ENCODE measurements around the gene OR10T2.
"Not testable (repeated sequence)": the region's sequence is repeated elsewhere in the genome, so short reads cannot be mapped to it uniquely, and the experiment has no call there.

Gene OR10T2

DNA sequence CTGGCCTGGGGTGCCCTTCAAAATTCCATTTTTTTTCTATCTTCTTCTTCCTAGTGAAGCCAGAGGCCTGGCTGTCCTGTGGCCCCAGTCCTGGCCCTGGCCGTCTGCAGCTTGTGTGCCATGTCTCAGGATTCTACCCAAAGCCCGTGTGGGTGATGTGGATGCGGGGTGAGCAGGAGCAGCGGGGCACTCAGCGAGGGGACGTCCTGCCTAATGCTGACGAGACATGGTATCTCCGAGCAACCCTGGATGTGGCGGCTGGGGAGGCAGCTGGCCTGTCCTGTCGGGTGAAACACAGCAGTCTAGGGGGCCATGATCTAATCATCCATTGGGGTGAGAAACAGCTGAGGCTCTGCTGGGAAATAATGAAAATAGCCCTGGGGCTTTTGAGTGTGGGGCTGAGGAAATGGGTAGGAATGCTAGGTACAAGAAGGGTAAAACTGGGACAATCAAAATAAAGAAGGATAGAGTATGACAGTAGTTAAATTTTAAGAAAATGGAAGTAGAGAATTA is 43.4 kb downstream of the OR10T2 start:
- no peak for DNase-seq

DNA sequence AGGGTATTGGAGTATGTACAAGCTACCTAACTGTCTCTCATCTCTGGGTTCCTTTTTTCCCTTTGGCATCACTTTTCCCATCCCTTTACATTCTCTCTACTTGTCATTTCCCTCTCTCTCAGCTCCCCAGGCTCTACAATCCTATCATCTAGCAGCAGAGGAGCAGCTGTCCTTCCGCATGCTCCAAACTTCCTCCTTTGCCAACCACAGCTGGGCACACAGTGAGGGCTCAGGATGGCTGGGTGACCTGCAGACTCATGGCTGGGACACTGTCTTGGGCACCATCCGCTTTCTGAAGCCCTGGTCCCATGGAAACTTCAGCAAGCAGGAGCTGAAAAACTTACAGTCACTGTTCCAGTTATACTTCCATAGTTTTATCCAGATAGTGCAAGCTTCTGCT is 45.0 kb downstream of the OR10T2 start:
- DNase-seq = no peak

DNA sequence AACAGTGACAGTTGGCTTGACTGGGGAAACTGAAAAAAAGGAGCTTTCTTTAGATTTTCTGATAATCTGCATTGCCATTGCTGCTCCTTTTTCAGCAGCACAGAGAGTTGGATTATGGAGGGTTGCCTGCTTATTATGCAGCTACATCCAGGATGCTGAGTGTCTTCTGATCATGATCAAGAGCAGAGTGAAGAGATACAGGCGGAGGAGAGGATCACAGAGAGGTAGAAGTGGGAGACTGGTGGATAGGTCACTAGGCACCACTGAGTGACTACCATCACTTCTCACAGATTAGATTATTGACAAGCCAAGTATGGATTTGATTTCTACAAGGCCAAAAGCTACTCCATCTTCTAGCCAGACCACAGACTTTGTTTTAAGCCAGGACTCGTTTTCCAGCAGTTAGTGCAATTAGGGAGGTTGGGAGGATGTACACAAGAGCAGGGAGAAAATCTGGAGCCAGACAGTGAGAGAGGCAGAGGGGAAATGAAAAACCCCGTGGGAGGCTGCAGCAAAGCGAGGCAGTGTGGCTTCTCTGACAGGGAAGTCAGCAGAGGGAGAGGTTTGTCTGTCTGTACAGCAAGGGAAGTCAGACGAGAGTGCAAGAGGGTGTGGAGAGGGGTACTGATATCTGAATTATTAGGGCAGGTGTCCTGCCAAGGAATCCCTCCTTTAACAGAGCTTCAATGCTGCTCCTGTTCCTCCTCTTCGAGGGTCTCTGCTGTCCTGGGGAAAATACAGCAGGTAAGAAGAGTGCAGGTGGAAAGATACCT is 45.8 kb downstream of the OR10T2 start, which contains the start of gene CD1E:
Gene CD1E (plus strand): TSS at position 592 of the 773 bp plus-strand sequence. CDS start 95 bp downstream, at position 687.
- no peak for DNase-seq

DNA sequence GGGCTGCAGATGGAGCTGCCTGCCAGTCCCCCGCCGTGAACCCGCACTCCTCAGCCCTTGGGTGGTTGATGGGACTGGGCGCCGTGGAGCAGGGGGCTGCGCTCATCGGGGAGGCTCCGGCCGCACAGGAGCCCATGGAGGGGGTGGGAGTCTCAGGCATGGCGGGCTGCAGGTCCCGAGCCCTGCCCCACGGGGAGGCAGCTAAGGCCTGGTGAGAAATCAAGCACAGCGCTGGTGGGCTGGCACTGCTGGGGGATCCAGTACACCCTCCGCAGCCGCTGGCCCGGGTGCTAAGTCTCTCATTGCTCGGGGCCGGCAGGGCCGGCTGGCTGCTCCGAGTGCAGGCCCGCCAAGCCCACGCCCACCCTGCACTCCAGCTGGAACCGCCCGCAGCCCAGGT is 50.3 kb downstream of the OR10T2 start:
- not testable (repeated sequence) for DNase-seq

Measured in femur (tissue), 1 donor.